Stomach (tissue), 4 donors: ENCODE results near the gene CREB3L1.

Source experiments
- CTCF ChIP-seq, 7 experiments: fragments of 450-650 bp in 4 of 7; fragments of 200-600 bp in 3 of 7; sonication (generic) in 3 of 7; IDR thresholded peaks; one replicate each; pipeline ENCODE4 v1.5.1; 2016 to 2019; ENCODE audit warnings: antibody characterized with exemption in 7 of 7, control low read depth in 2 of 7, mild to moderate bottlenecking in 1 of 7
- EP300 ChIP-seq: sonication (generic); formaldehyde crosslinking; IDR thresholded peaks from one replicate; pipeline ENCODE4 v1.6.1; 2017; ENCODE audit warnings: antibody characterized with exemption
- POLR2A ChIP-seq, 4 donors: fragments of 450-650 bp; IDR thresholded peaks; one replicate each; pipeline ENCODE4 v1.6.1; 2016; ENCODE audit warnings: antibody characterized with exemption in 4 of 4, control low read depth in 2 of 4, mild to moderate bottlenecking in 1 of 4, moderate library complexity in 1 of 4
- POLR2AphosphoS5 ChIP-seq, 3 donors: sonication (generic); formaldehyde crosslinking; IDR thresholded peaks; one replicate each; pipeline ENCODE4 v1.6.1; 2016; ENCODE audit warnings: antibody characterized with exemption in 3 of 3

DNA sequence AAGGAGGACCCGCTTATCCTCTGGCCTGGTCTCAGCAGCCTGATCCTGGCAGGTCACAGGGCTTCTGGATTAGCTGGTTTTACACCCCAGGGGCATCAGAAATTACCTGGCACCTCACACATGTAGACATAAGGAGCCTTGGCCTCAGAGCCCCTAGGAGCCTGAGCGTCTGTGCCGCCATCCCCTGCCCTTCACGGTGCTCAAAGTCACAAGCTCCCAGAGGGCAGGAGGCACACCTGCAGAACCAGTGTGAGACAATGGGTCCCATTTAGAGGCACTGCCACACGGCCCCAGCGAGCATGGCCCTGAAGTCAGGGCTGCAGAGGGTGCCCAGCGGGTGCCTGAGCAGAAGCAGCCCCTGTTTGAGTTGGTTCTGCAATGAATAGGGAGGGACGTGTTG lies 73.7 kb downstream of the CREB3L1 start:
- no peak for TF ChIP-seq POLR2A (IDR thresholded peaks at IDR 0.05)
- TF ChIP-seq CTCF (IDR thresholded peaks at IDR 0.05): no peak
- no peak for TF ChIP-seq POLR2AphosphoS5 (IDR thresholded peaks at IDR 0.05)
- no peak for TF ChIP-seq EP300
